Daoy (cell line): ENCODE results near the gene TOM1L2. TPM values are rescaled to one million over a fixed set of nuclear protein-coding genes. Genes with fewer than 3 reads are reported as not detected.

Source experiments
- DNase-seq: peaks from one replicate; pipeline ENCODE4 v3.0.0-alpha.2; 2015; ENCODE audit warnings: low read depth
- total RNA-seq: library from RNA; depleted of rRNA; stranded (reverse); fragments of >200 nt; shearing (Covaris generic); gene quantifications from 2 replicates; pipeline ENCODE4 v1.2.3, GENCODE V29; 2014; rRNA removed

TOM1L2 gene
- total RNA-seq, 1 experiment from 2014 or later = 14.9 TPM

GRCh38 chr17:17807440-17807839, 164.8 kb downstream of the TOM1L2 start:
- no peak for DNase-seq

GRCh38 chr17:17806611-17807274, 165.5 kb downstream of the TOM1L2 start:
- DNase-seq = no peak

DNA sequence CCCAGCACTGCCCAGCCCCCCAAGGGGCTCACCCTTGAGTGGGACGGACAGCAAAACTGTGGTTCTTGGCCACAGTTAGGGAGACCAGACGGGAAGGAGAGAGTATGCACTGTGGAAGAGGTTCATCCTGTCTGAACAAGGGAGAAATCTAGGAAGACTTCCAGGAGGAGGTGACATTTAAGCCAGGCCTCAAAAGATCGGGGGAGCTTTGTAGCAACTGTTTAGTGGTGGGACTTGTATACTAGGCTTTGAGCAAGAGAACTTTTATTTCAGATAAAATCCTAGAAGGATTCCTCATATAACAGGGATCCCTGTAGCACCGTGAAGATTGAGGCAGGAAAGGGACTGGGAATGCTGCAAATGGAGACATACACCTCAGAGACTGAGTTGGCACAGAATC, 166.2 kb downstream of the TOM1L2 start:
- DNase-seq = no peak

- no peak for DNase-seq
These were observed 166.6 kb downstream of the TOM1L2 start for GRCh38 chr17:17805575-17805974.

GRCh38 chr17:17804007-17804406, 168.2 kb downstream of the TOM1L2 start:
- DNase-seq = no peak

- no peak for DNase-seq
These were observed 170.3 kb downstream of the TOM1L2 start for GRCh38 chr17:17801800-17802481.

DNA sequence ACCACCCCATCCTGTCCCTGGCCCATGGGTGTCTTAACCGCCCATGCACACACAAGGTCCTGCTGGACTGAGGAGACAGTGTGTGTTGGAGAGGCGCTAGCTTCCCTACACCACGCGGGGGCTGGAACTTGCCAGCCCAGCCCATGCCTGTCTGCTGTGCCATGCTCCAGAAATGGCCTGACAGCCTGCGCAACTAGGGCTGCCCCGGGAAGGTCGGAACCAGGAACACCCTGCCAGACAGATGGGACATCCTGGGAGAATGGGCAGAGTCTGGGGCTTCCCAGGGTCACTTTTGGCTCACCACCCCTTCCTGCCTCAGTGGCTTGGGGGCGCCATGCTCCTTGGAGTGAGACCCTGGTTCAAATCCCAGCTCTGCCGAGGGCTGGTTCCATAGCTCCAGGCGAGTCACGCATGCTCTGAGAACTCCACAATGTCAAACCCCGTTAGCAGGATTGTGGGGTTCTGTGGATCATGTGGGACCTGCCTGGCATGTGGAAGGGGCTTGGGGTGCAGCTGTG, 171.6 kb downstream of the TOM1L2 start:
- no peak for DNase-seq

GRCh38 chr17:17798573-17799255, 173.5 kb downstream of the TOM1L2 start:
- DNase-seq = no peak

DNA sequence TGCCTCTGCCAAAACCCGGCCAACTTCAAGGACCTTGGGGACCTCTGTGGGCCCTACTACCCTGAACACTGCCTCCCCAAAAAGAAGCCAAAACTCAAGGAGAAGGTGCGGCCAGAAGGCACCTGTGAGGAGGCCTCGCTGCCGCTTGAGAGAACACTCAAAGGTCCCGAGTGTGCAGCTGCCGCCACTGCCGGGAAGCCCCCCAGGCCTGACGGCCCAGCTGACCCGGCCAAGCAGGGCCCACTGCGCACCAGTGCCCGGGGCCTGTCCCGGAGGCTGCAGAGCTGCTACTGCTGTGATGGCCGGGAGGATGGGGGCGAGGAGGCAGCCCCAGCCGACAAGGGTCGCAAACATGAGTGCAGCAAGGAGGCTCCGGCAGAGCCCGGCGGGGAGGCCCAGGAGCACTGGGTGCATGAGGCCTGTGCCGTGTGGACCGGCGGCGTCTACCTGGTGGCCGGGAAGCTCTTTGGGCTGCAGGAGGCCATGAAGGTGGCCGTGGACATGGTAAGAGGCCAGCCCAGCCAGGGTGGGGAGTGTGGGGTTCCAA, 174.1 kb downstream of the TOM1L2 start:
- DNase-seq = no peak

- DNase-seq = no peak
These were observed 174.9 kb downstream of the TOM1L2 start for GRCh38 chr17:17797119-17797809.

- no peak for DNase-seq
These were observed 175.5 kb downstream of the TOM1L2 start for GRCh38 chr17:17796787-17797061.

GRCh38 chr17:17795946-17796786, 176.0 kb downstream of the TOM1L2 start:
- DNase-seq = no peak

DNA sequence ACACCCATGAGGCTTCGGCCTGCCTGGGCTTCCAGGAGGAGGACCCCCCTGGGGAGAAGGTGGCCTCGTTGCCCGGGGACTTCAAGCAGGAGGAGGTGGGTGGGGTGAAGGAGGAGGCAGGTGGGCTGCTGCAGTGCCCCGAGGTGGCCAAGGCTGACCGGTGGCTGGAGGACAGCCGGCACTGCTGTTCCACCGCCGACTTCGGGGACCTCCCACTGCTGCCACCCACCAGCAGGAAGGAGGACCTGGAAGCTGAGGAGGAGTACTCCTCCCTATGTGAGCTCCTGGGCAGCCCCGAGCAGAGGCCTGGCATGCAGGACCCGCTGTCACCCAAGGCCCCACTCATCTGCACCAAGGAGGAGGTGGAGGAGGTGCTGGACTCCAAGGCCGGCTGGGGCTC, 176.9 kb downstream of the TOM1L2 start:
- DNase-seq = no peak

- DNase-seq = no peak
These were observed 177.8 kb downstream of the TOM1L2 start for GRCh38 chr17:17794382-17794781.

Other genes starting within 250 kb of the TOM1L2 start
- 19.1 and 24.7 TPM in 2 replicates for gene SREBF1, start 135.4 kb downstream of the TOM1L2 start, total RNA-seq
- 1.1 and 1.5 TPM in 2 replicates for gene DRC3, start 462 bp upstream of the TOM1L2 start, total RNA-seq
- gene ATPAF2, start 66.8 kb upstream of the TOM1L2 start, total RNA-seq = 20.2 and 21.6 TPM in 2 replicates
- 2.7 and 5.5 TPM in 2 replicates for gene GID4, start 67.0 kb upstream of the TOM1L2 start, total RNA-seq
- 41.4 and 64.6 TPM in 2 replicates for gene DRG2, start 115.5 kb upstream of the TOM1L2 start, total RNA-seq
- 0.15 TPM in 1 of 2 replicates, not detected in the other for gene MYO15A, start 136.4 kb upstream of the TOM1L2 start, total RNA-seq
- 88.0 and 94.3 TPM in 2 replicates for gene ALKBH5, start 211.4 kb upstream of the TOM1L2 start, total RNA-seq